Ascending aorta (tissue), 2 donors: ENCODE data around the gene RPGRIP1. TPM values are rescaled to one million over a fixed set of nuclear protein-coding genes. Genes with fewer than 3 reads are reported as not detected.
"Not testable (repeated sequence)": the region's sequence is repeated elsewhere in the genome, so short reads cannot be mapped to it uniquely, and the experiment has no call there.

ENCODE experiments used
- DNase-seq, 2 donors: peaks; one replicate each; pipeline ENCODE4 v3.0.0-alpha.2; 2019; ENCODE audit warnings: low spot score in 2 of 2
- H3K27ac ChIP-seq, 2 donors: fragments of 200-600 bp; sonication (generic); one replicate each; pipeline ENCODE4 v1.5.1; 2016 to 2017; ENCODE audit warnings: mild to moderate bottlenecking in 1 of 2
- H3K27me3 ChIP-seq: fragments of 200-600 bp; sonication (generic); one replicate; pipeline ENCODE4 v1.5.1; 2017
- H3K36me3 ChIP-seq, 2 donors: fragments of 200-600 bp; sonication (generic); one replicate each; pipeline ENCODE4 v1.5.1; 2016
- H3K4me1 ChIP-seq, 2 donors: fragments of 200-600 bp; sonication (generic); one replicate each; pipeline ENCODE4 v1.5.1; 2016 to 2017; ENCODE audit warnings: mild to moderate bottlenecking in 1 of 2
- H3K4me3 ChIP-seq, 2 donors: fragments of 200-600 bp; sonication (generic); one replicate each; pipeline ENCODE4 v1.5.1; 2016 to 2017; ENCODE audit warnings: mild to moderate bottlenecking in 1 of 2
- H3K9me3 ChIP-seq, 2 donors: fragments of 200-600 bp; sonication (generic); one replicate each; pipeline ENCODE4 v1.5.1; 2016
- CTCF ChIP-seq, 3 experiments: fragments of 200-600 bp in 2 of 3; fragments of 450-650 bp in 1 of 3; sonication (generic) in 2 of 3; IDR thresholded peaks; one replicate each; pipeline ENCODE4 v1.5.1; 2016 to 2019; ENCODE audit warnings: antibody characterized with exemption in 3 of 3, mild to moderate bottlenecking in 1 of 3, moderate library complexity in 1 of 3
- intact Hi-C: fragments of 100-400 bp; cut with DNase I; formaldehyde crosslinking; loops from one replicate; pipeline ENCODE4 v1.15.1; 2023
- total RNA-seq: library from RNA; depleted of rRNA; stranded (reverse); fragments of >200 nt; gene quantifications from one replicate; pipeline ENCODE4 v1.1.0, GENCODE V29; 2016

The RPGRIP1 gene
- total RNA-seq, 1 donor from 2014 or later, result not detected

GRCh38 chr14:21287168-21287567 is 7.3 kb downstream of the RPGRIP1 start:
- no peaks in the 10 kb centered on the region for H3K27me3 ChIP-seq
- TF ChIP-seq CTCF (IDR thresholded peaks at IDR 0.05), result no peak
- H3K9me3 ChIP-seq, result no peaks in the 10 kb centered on the region
- intact Hi-C loops, result no loop called here
- no peak for DNase-seq
- no peak overlapping the region for H3K4me3 ChIP-seq
- H3K27ac ChIP-seq, result no peak overlapping the region
- H3K4me1 ChIP-seq, result no peaks in the 10 kb centered on the region
- H3K36me3 ChIP-seq, result no peaks in the 10 kb centered on the region

- intact Hi-C loops, H3K27me3 ChIP-seq, H3K9me3 ChIP-seq, DNase-seq, H3K4me3 ChIP-seq, H3K36me3 ChIP-seq, H3K4me1 ChIP-seq, H3K27ac ChIP-seq: not testable (repeated sequence)
These were observed 14.1 kb downstream of the RPGRIP1 start for GRCh38 chr14:21294026-21294425.

GRCh38 chr14:21298358-21298757 is 18.5 kb downstream of the RPGRIP1 start:
- no peak for TF ChIP-seq CTCF (IDR thresholded peaks at IDR 0.05)
- H3K27ac ChIP-seq, result no peak overlapping the region
- H3K36me3 ChIP-seq, result no peaks in the 10 kb centered on the region
- peaks cover 0 to 3% of the 10 kb centered on the region in 2 donors for H3K4me1 ChIP-seq
- H3K27me3 ChIP-seq, result no peaks in the 10 kb centered on the region
- H3K9me3 ChIP-seq, result no peaks in the 10 kb centered on the region
- no peak overlapping the region for H3K4me3 ChIP-seq
- no peak for DNase-seq
- intact Hi-C loops, result no loop called here

- Histone ChIP-seq H3K27me3 (no peaks in the 10 kb centered on the region), H3K9me3 (no peaks in the 10 kb centered on the region), H3K36me3 (no peaks in the 10 kb centered on the region), H3K4me1 (peaks cover 0 to 3% of the 10 kb centered on the region in 2 donors), H3K27ac (no peak overlapping the region), H3K4me3 (no peak overlapping the region)
- DNase-seq, result no peak
- intact Hi-C loops, result no loop called here
- TF ChIP-seq CTCF (IDR thresholded peaks at IDR 0.05), result no peak
These were observed 19.8 kb downstream of the RPGRIP1 start for GRCh38 chr14:21299562-21300130.

- peaks cover 0 to 3% of the 10 kb centered on the region in 2 donors for H3K4me1 ChIP-seq
- H3K4me3 ChIP-seq, result peak overlapping the region; percentile 29 to 34
- no peaks in the 10 kb centered on the region for H3K36me3 ChIP-seq
- intact Hi-C loops, result no loop called here
- H3K9me3 ChIP-seq, result no peaks in the 10 kb centered on the region
- H3K27ac ChIP-seq, result no peak overlapping the region
- no peak for DNase-seq
- no peaks in the 10 kb centered on the region for H3K27me3 ChIP-seq
- no peak for TF ChIP-seq CTCF (IDR thresholded peaks at IDR 0.05)
These were observed 21.0 kb downstream of the RPGRIP1 start for GRCh38 chr14:21300892-21301291.

GRCh38 chr14:21302013-21302835 is 22.3 kb downstream of the RPGRIP1 start:
- Histone ChIP-seq H3K36me3 (no peaks in the 10 kb centered on the region), H3K4me1 (peaks cover 0 to 3% of the 10 kb centered on the region in 2 donors), H3K27me3 (no peaks in the 10 kb centered on the region), H3K9me3 (no peaks in the 10 kb centered on the region), H3K27ac (no peak overlapping the region), H3K4me3 (no peak overlapping the region)
- intact Hi-C loops, result no loop called here
- TF ChIP-seq CTCF (IDR thresholded peaks at IDR 0.05), result no peak
- DNase-seq, result no peak

- intact Hi-C loops, H3K4me3 ChIP-seq, DNase-seq, H3K4me1 ChIP-seq, H3K27me3 ChIP-seq, H3K9me3 ChIP-seq, H3K27ac ChIP-seq, H3K36me3 ChIP-seq: not testable (repeated sequence)
These were observed 22.9 kb downstream of the RPGRIP1 start for GRCh38 chr14:21302836-21303140.
